HCT116 (cell line): ENCODE results near the gene RBPJ. TPM values are rescaled to one million over a fixed set of nuclear protein-coding genes. Genes with fewer than 3 reads are reported as not detected.

Experiments used
- ATAC-seq: fragments of 200-7000 bp; cut with Tn5 transposase; 2 replicates; pipeline ENCODE4 v1.9.1; 2020; ENCODE audit warnings: mild to moderate bottlenecking, moderate library complexity
- BruUV-seq: library from RNA; stranded (reverse); fragments of 400-500 nt; replicated peaks from 2 replicates; lab custom pipeline; 2021; lab: Mats Ljungman, UMichigan
- CTCF ChIA-PET: fragments of 300-600 bp; sonication (Branson Sonifier 250); formaldehyde crosslinking; loops from one replicate; lab custom pipeline; 2021; ENCODE audit warnings: antibody characterized with exemption; lab: Charles Lee
- POLR2A ChIA-PET: fragments of 300-600, 350-600 bp; sonication (Branson Sonifier 250); formaldehyde crosslinking; loops from one replicate; lab custom pipeline; 2021; ENCODE audit warnings: antibody characterized with exemption; lab: Charles Lee
- RAD21 ChIA-PET, 2 experiments: fragments of 300-600 bp; sonication (Branson Sonifier 250); formaldehyde crosslinking; loops; one replicate each; lab custom pipeline; 2023; ENCODE audit warnings: low total read pairs in 2 of 2; ENCODE audit not compliant: uncharacterized antibody in 2 of 2, unreplicated experiment in 2 of 2, low non-redundant PET in 1 of 2; lab: Charles Lee
- DNase-seq: peaks from one replicate; pipeline ENCODE4 v3.0.0-alpha.2; 2010; ENCODE audit warnings: low read depth, low spot score
- H2AFZ ChIP-seq: fragments of 200-600 bp; shearing (Covaris generic), sonication (generic); 2 replicates; pipeline ENCODE4 v1.6.1; 2017; ENCODE audit warnings: low read depth, mixed run types, mixed read lengths, antibody characterized with exemption, low read length; ENCODE audit not compliant: poor library complexity, severe bottlenecking
- H3K27ac ChIP-seq: 2 replicates; pipeline ENCODE4 v1.5.1; 2012; ENCODE audit warnings: low read depth, low read length
- H3K27me3 ChIP-seq: fragments of 200-600 bp; sonication (generic); 2 replicates; pipeline ENCODE4 v1.6.1; 2016; ENCODE audit warnings: mixed run types, low read length, mixed read lengths; ENCODE audit not compliant: insufficient read depth
- H3K36me3 ChIP-seq, 2 experiments: fragments of 200-500 bp in 1 of 2; fragments of 200-600 bp in 1 of 2; sonication (Bioruptor generic) in 1 of 2; sonication (generic) in 1 of 2; 2 replicates each; pipeline versions ENCODE4 v1.5.1 to v1.6.1; 2014 to 2016; ENCODE audit warnings: low read length in 2 of 2, inconsistent platforms in 1 of 2, mixed read lengths in 1 of 2, mixed run types in 1 of 2; ENCODE audit not compliant: insufficient read depth in 2 of 2, control insufficient read depth in 1 of 2
- H3K4me1 ChIP-seq, 2 experiments: fragments of 200-600 bp in 1 of 2; sonication (generic) in 1 of 2; 2 replicates each; pipeline versions ENCODE4 v1.5.1 to v1.6.1; 2012 to 2017; ENCODE audit warnings: low read length in 2 of 2, inconsistent platforms in 1 of 2, mild to moderate bottlenecking in 1 of 2, mixed read lengths in 1 of 2, mixed run types in 1 of 2, moderate library complexity in 1 of 2; ENCODE audit not compliant: insufficient read depth in 2 of 2, control insufficient read depth in 1 of 2
- H3K4me2 ChIP-seq: fragments of 200-600 bp; sonication (generic); 2 replicates; pipeline ENCODE4 v1.6.1; 2017; ENCODE audit warnings: mixed run types, low read length, mixed read lengths
- H3K4me3 ChIP-seq, 2 experiments: fragments of 200-600 bp in 1 of 2; sonication (generic) in 1 of 2; replicated peaks in 1 of 2; 2 replicates each; pipeline ENCODE4 v1.5.1; 2011 to 2016; ENCODE audit warnings: low read length in 2 of 2, control low read depth in 1 of 2, low read depth in 1 of 2, mild to moderate bottlenecking in 1 of 2, mixed read lengths in 1 of 2, mixed run types in 1 of 2
- H3K79me2 ChIP-seq: fragments of 200-600 bp; sonication (generic); 2 replicates; pipeline ENCODE4 v1.6.1; 2017; ENCODE audit warnings: mild to moderate bottlenecking, mixed run types, low read length, moderate library complexity, mixed read lengths; ENCODE audit not compliant: insufficient read depth
- H3K9ac ChIP-seq: fragments of 200-600 bp; sonication (generic); 2 replicates; pipeline ENCODE4 v1.6.1; 2016; ENCODE audit warnings: low read length, mixed read lengths
- H3K9me2 ChIP-seq: fragments of 200-600 bp; sonication (generic), shearing (Covaris generic); 2 replicates; pipeline ENCODE4 v1.6.1; 2017; ENCODE audit warnings: mixed run types, mild to moderate bottlenecking, moderate library complexity; ENCODE audit not compliant: insufficient read depth
- H3K9me3 ChIP-seq, 2 experiments: fragments of 200-500 bp in 1 of 2; fragments of 200-600 bp in 1 of 2; sonication (Bioruptor generic) in 1 of 2; sonication (generic) in 1 of 2; 2 replicates each; pipeline ENCODE4 v1.6.1; 2014 to 2017; ENCODE audit warnings: low read length in 2 of 2, mixed read lengths in 2 of 2, inconsistent platforms in 1 of 2, low read depth in 1 of 2, mild to moderate bottlenecking in 1 of 2, mixed run types in 1 of 2, moderate library complexity in 1 of 2; ENCODE audit not compliant: control insufficient read depth in 1 of 2, insufficient read depth in 1 of 2
- H4K20me1 ChIP-seq: fragments of 200-600 bp; sonication (generic), shearing (Covaris generic); 2 replicates; pipeline ENCODE4 v1.6.1; 2017; ENCODE audit warnings: mixed run types, mild to moderate bottlenecking, moderate library complexity; ENCODE audit not compliant: insufficient read depth
- ATF3 ChIP-seq: IDR thresholded peaks from 2 replicates; pipeline ENCODE4 v1.6.1; 2012
- CBX3 ChIP-seq: IDR thresholded peaks from 2 replicates; pipeline ENCODE4 v1.6.1; 2012; ENCODE audit warnings: low read depth
- CEBPB ChIP-seq: IDR thresholded peaks from 2 replicates; pipeline ENCODE4 v1.6.1; 2012; ENCODE audit warnings: low read depth
- ELF1 ChIP-seq: IDR thresholded peaks from 2 replicates; pipeline ENCODE4 v1.6.1; 2012; ENCODE audit warnings: low read depth, borderline replicate concordance
- EZH2 ChIP-seq: fragments of 200-600 bp; sonication (generic); IDR thresholded peaks from 2 replicates; pipeline ENCODE4 v1.6.1; 2017; ENCODE audit warnings: antibody characterized with exemption, mixed run types
- EZH2phosphoT487 ChIP-seq: fragments of 200-600 bp; IDR thresholded peaks from 2 replicates; pipeline ENCODE4 v1.6.1; 2018; ENCODE audit warnings: antibody characterized with exemption, borderline replicate concordance
- FOSL1 ChIP-seq: IDR thresholded peaks from 2 replicates; pipeline ENCODE4 v1.6.1; 2012; ENCODE audit warnings: low read depth
- JUND ChIP-seq: IDR thresholded peaks from 2 replicates; pipeline ENCODE4 v1.6.1; 2012
- POLR2A ChIP-seq: IDR thresholded peaks from 2 replicates; pipeline ENCODE4 v1.7.0; 2011; ENCODE audit warnings: borderline replicate concordance; ENCODE audit not compliant: insufficient read depth, insufficient read length; ENCODE audit errors: extremely low read depth
- REST ChIP-seq: IDR thresholded peaks from 2 replicates; pipeline ENCODE4 v1.6.1; 2012; ENCODE audit warnings: low read depth
- TCF7L2 ChIP-seq: IDR thresholded peaks from 2 replicates; pipeline ENCODE4 v1.7.0; 2011; ENCODE audit warnings: borderline replicate concordance, inconsistent platforms; ENCODE audit not compliant: insufficient read depth, insufficient read length; ENCODE audit errors: extremely low read depth
- YY1 ChIP-seq: IDR thresholded peaks from 2 replicates; pipeline ENCODE4 v1.6.1; 2011; ENCODE audit warnings: low read length, low read depth, moderate library complexity, mild to moderate bottlenecking; ENCODE audit not compliant: insufficient replicate concordance; ENCODE audit errors: extremely low read depth
- ZFX ChIP-seq: fragments of 450-650 bp; IDR thresholded peaks from 2 replicates; pipeline ENCODE4 v1.6.1; 2017
- intact Hi-C: fragments of 100-400 bp; cut with micrococcal nuclease; formaldehyde crosslinking; loops from 2 replicates; pipeline ENCODE4 v1.10.0; 2022
- total RNA-seq: library from RNA; stranded (reverse); gene quantifications from one replicate; pipeline ENCODE4 v1.2.1, GENCODE V29; 2021; ENCODE audit not compliant: unreplicated experiment
- TF ChIP-seq, protein P1 (sequence below): IDR thresholded peaks from 2 replicates; pipeline ENCODE4 v1.6.1; 2012
- TF ChIP-seq, protein P2 (sequence below), 3 experiments: fragments of 200-600 bp in 1 of 3; sonication (generic) in 1 of 3; IDR thresholded peaks in 2 of 3; conservative IDR thresholded peaks in 1 of 3; 2 replicates each; pipeline ENCODE4 v1.5.1; 2012 to 2017; ENCODE audit warnings: low read depth in 2 of 3, low read length in 2 of 3, antibody characterized with exemption in 1 of 3, borderline replicate concordance in 1 of 3, control low read depth in 1 of 3, mild to moderate bottlenecking in 1 of 3, mixed read lengths in 1 of 3, mixed run types in 1 of 3, moderate library complexity in 1 of 3; ENCODE audit not compliant: insufficient read depth in 1 of 3

The RBPJ gene
- total RNA-seq, 1 experiment from 2014 or later = 72.7 TPM

DNA sequence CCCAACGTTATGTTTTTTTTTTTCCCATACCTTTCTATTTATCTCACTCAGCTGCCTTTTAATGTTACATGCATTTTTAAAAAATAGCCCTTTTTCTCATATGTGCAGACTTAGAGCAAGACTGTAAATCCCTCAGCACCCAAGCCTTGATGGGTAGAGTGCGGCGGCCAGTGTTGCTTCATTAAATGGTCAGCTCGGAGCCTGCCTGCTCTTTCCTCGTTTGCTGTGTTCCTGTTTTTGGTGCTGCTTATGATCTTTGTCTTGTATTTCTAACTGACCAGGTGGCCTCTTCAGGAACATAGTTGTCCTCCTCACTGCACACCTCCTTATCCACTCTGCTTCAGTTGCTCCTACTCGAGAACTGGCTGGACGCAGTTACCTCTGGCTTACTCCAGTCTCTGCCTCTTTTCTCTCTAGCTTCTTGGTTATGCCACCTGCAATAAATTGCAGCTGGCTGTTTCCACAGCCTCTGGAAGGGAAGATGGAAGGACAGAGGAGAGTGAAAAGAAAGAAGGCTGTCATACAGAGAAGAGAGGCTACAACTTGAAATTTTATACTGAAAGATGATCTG lies 10.7 kb downstream of the RBPJ start:
- ChIA-PET CTCF (interaction anchor here (0.7 to 4.6 kb wide), 4 partner anchors 17 to 270 kb away, joined by 3 to 29 read pairs (median 6); no protein-coding TSS in a partner anchor), RAD21 (no interaction called here)
- no peak overlapping the region for H3K9ac ChIP-seq
- no peaks in the 10 kb centered on the region for H3K36me3 ChIP-seq
- intact Hi-C loops = loop anchor here (2.0 to 10.0 kb wide), 4 partner anchors 76 to 679 kb away; no protein-coding TSS in a partner anchor
- H3K9me3 ChIP-seq = no peaks in the 10 kb centered on the region
- no peaks in the 10 kb centered on the region for H3K27me3 ChIP-seq
- no peak overlapping the region for H2AFZ ChIP-seq
- BruUV-seq = no TSS peak
- DNase-seq = no peak
- H3K4me2 ChIP-seq = no peak overlapping the region
- peaks cover 0 to 16% of the 10 kb centered on the region in 2 experiments; a peak in 2 of 4 replicates for H3K4me1 ChIP-seq
- H3K9me2 ChIP-seq = no peaks in the 10 kb centered on the region
- no peak overlapping the region for H3K4me3 ChIP-seq
- no peak for TF ChIP-seq CEBPB
- TF ChIP-seq EZH2 = no peak
- TF ChIP-seq EZH2phosphoT487 = no peak
- no peak for TF ChIP-seq POLR2A
- no peak for TF ChIP-seq TCF7L2
- TF ChIP-seq, protein P1, sequence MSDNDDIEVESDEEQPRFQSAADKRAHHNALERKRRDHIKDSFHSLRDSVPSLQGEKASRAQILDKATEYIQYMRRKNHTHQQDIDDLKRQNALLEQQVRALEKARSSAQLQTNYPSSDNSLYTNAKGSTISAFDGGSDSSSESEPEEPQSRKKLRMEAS = no peak
- no peak for TF ChIP-seq REST
- no peak for TF ChIP-seq FOSL1
- TF ChIP-seq YY1 = no peak
- no peak for TF ChIP-seq JUND
- no peak for TF ChIP-seq CBX3
- TF ChIP-seq ATF3 = no peak
- no peak for TF ChIP-seq ELF1
- TF ChIP-seq ZFX = no peak
- TF ChIP-seq, protein P2, sequence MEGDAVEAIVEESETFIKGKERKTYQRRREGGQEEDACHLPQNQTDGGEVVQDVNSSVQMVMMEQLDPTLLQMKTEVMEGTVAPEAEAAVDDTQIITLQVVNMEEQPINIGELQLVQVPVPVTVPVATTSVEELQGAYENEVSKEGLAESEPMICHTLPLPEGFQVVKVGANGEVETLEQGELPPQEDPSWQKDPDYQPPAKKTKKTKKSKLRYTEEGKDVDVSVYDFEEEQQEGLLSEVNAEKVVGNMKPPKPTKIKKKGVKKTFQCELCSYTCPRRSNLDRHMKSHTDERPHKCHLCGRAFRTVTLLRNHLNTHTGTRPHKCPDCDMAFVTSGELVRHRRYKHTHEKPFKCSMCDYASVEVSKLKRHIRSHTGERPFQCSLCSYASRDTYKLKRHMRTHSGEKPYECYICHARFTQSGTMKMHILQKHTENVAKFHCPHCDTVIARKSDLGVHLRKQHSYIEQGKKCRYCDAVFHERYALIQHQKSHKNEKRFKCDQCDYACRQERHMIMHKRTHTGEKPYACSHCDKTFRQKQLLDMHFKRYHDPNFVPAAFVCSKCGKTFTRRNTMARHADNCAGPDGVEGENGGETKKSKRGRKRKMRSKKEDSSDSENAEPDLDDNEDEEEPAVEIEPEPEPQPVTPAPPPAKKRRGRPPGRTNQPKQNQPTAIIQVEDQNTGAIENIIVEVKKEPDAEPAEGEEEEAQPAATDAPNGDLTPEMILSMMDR (IDR thresholded peaks at IDR 0.05 in 2 of 3, conservative IDR thresholded peaks at IDR 0.05 in 1 of 3; ENCODE audit: borderline replicate concordance in 1 of 3, insufficient read depth in 1 of 3, low read depth in 2 of 3, low read length in 2 of 3) = no peak
- TF ChIP-seq, all 23 proteins: peak for 0
- no peak overlapping the region for H3K27ac ChIP-seq
- POLR2A ChIA-PET = interaction anchor here (0.8 kb wide), 1 partner anchor 11 kb away, joined by 3 read pairs; no protein-coding TSS in a partner anchor
- no peak for ATAC-seq
- peaks cover 34% of the 10 kb centered on the region; the same call in 1 of the 2 replicates for H4K20me1 ChIP-seq
- peaks cover 98% of the 10 kb centered on the region for H3K79me2 ChIP-seq
